Neural cell (in vitro differentiated cells): ENCODE measurements around the gene LDHAL6B. TPM values are rescaled to one million over a fixed set of nuclear protein-coding genes. Genes with fewer than 3 reads are reported as not detected.

Experiments used
- H2AFZ ChIP-seq: fragments of 200-600, 300-800 bp; sonication (generic), shearing (Covaris generic); 2 replicates; pipeline ENCODE4 v1.6.0; 2014; ENCODE audit warnings: low read depth, mild to moderate bottlenecking, antibody characterized with exemption, low read length, moderate library complexity
- H3F3A ChIP-seq: fragments of 200-600 bp; shearing (Covaris generic); 2 replicates; pipeline ENCODE4 v1.6.1; 2016; ENCODE audit warnings: mild to moderate bottlenecking, moderate library complexity, mixed read lengths, antibody characterized with exemption, low read length; ENCODE audit not compliant: insufficient read depth, poor library complexity, severe bottlenecking
- H3K27ac ChIP-seq: fragments of 200-600, 300-800 bp; sonication (generic), shearing (Covaris generic); 2 replicates; pipeline ENCODE4 v1.5.1; 2014; ENCODE audit warnings: mild to moderate bottlenecking, low read length, moderate library complexity
- H3K27me3 ChIP-seq: fragments of 300-800, 200-600 bp; sonication (generic), shearing (Covaris generic); 2 replicates; pipeline ENCODE4 v1.6.0; 2014; ENCODE audit warnings: mild to moderate bottlenecking, low read depth, low read length, moderate library complexity; ENCODE audit not compliant: insufficient read depth
- H3K36me3 ChIP-seq: fragments of 300-800, 200-600 bp; sonication (generic), shearing (Covaris generic); 2 replicates; pipeline ENCODE4 v1.5.1; 2014; ENCODE audit warnings: mild to moderate bottlenecking, antibody characterized with exemption, low read length, moderate library complexity; ENCODE audit not compliant: insufficient read depth
- H3K4me2 ChIP-seq: fragments of 300-800, 200-600 bp; sonication (generic), shearing (Covaris generic); 2 replicates; pipeline ENCODE4 v1.6.0; 2014; ENCODE audit warnings: mild to moderate bottlenecking, low read length
- H3K4me3 ChIP-seq: fragments of 300-800, 200-600 bp; sonication (generic), shearing (Covaris generic); 2 replicates; pipeline ENCODE4 v1.5.1; 2014; ENCODE audit warnings: mild to moderate bottlenecking, low read length, moderate library complexity
- H3K79me2 ChIP-seq: fragments of 200-600 bp; shearing (Covaris generic); replicated peaks from 2 replicates; pipeline ENCODE4 v1.6.0; 2014; ENCODE audit warnings: mild to moderate bottlenecking, low read length, moderate library complexity; ENCODE audit not compliant: insufficient read depth
- H3K9ac ChIP-seq: fragments of 300-800, 200-600 bp; sonication (generic), shearing (Covaris generic); 2 replicates; pipeline ENCODE4 v1.6.1; 2016; ENCODE audit warnings: mild to moderate bottlenecking, low read length, mixed read lengths
- H3K9me2 ChIP-seq: fragments of 200-600 bp; shearing (Covaris generic); 2 replicates; pipeline ENCODE4 v1.6.1; 2016; ENCODE audit warnings: mild to moderate bottlenecking, low read length, mixed read lengths; ENCODE audit not compliant: insufficient read depth
- H3K9me3 ChIP-seq: fragments of 200-600, 300-800 bp; sonication (generic), shearing (Covaris generic); 2 replicates; pipeline ENCODE4 v1.6.1; 2016; ENCODE audit warnings: mild to moderate bottlenecking, mixed run types, low read length, moderate library complexity, mixed read lengths
- H4K20me1 ChIP-seq: fragments of 200-600 bp; shearing (Covaris generic); 2 replicates; pipeline ENCODE4 v1.6.1; 2016; ENCODE audit warnings: mild to moderate bottlenecking, mixed run types; ENCODE audit not compliant: insufficient read depth
- EP300 ChIP-seq: fragments of 450-650 bp; conservative IDR thresholded peaks from 2 replicates; pipeline ENCODE4 v1.6.1; 2014; ENCODE audit warnings: antibody characterized with exemption, mild to moderate bottlenecking, moderate library complexity; ENCODE audit not compliant: poor library complexity, severe bottlenecking
- EZH2 ChIP-seq: fragments of 200-600, 300-800 bp; shearing (Covaris generic), sonication (generic); IDR thresholded peaks from 2 replicates; pipeline ENCODE4 v1.6.1; 2014; ENCODE audit warnings: antibody characterized with exemption, low read length, borderline replicate concordance, mild to moderate bottlenecking; ENCODE audit not compliant: insufficient read depth, poor library complexity, severe bottlenecking
- MXI1 ChIP-seq: fragments of 450-650 bp; conservative IDR thresholded peaks from 2 replicates; pipeline ENCODE4 v1.6.1; 2014; ENCODE audit warnings: antibody characterized with exemption, mild to moderate bottlenecking; ENCODE audit not compliant: poor library complexity, severe bottlenecking
- POLR2AphosphoS5 ChIP-seq: IDR thresholded peaks from 2 replicates; pipeline ENCODE4 v1.6.1; 2012
- RAD21 ChIP-seq: fragments of 450-650 bp; conservative IDR thresholded peaks from 2 replicates; pipeline ENCODE4 v1.6.1; 2014; ENCODE audit warnings: antibody characterized with exemption, mild to moderate bottlenecking, moderate library complexity
- SMC3 ChIP-seq: fragments of 450-650 bp; conservative IDR thresholded peaks from 2 replicates; pipeline ENCODE4 v1.6.1; 2014; ENCODE audit warnings: antibody characterized with exemption, mild to moderate bottlenecking, moderate library complexity; ENCODE audit not compliant: poor library complexity
- TAF1 ChIP-seq: IDR thresholded peaks from 2 replicates; pipeline ENCODE4 v1.6.1; 2012; ENCODE audit warnings: low read depth
- polyA plus RNA-seq: library from polyadenylated mRNA; depleted of rRNA; stranded (reverse); fragments of >200 nt; gene quantifications from 2 replicates; pipeline ENCODE4 v1.2.3, GENCODE V29; 2014
- TF ChIP-seq, protein P1 (sequence below): fragments of 450-650 bp; IDR thresholded peaks from 2 replicates; pipeline ENCODE4 v1.5.1; 2014; ENCODE audit warnings: antibody characterized with exemption, mild to moderate bottlenecking, moderate library complexity; ENCODE audit not compliant: poor library complexity, severe bottlenecking
- TF ChIP-seq, protein P2 (sequence below): IDR thresholded peaks from 2 replicates; pipeline ENCODE4 v1.6.1; 2012; ENCODE audit warnings: borderline replicate concordance

The LDHAL6B gene
- polyA plus RNA-seq, 1 donor from 2014 or later, result not detected

DNA sequence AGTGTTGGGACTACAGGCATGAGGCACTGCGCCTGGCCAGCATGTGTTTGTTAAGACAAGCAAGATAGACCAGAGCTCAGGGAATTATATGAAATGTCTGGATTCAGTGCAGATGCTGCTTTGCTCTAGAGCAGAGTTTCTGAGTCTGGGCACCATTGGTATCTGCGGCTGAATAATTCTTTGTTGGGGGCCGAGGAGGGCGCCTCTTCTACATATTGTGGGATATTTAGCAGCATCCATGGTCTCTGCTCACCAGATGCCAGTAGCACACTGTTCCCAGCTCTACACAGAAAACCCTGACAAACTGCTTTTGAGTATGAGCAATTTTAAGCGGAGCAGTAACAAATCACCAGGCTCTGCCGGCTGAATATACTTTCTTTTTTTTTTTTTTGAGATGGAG lies 3.6 kb upstream of the LDHAL6B start:
- TF ChIP-seq EP300 (no peak), RAD21 (no peak), POLR2AphosphoS5 (no peak), SMC3 (no peak), TAF1 (no peak), MXI1 (no peak), EZH2 (no peak)
- TF ChIP-seq, protein P1, sequence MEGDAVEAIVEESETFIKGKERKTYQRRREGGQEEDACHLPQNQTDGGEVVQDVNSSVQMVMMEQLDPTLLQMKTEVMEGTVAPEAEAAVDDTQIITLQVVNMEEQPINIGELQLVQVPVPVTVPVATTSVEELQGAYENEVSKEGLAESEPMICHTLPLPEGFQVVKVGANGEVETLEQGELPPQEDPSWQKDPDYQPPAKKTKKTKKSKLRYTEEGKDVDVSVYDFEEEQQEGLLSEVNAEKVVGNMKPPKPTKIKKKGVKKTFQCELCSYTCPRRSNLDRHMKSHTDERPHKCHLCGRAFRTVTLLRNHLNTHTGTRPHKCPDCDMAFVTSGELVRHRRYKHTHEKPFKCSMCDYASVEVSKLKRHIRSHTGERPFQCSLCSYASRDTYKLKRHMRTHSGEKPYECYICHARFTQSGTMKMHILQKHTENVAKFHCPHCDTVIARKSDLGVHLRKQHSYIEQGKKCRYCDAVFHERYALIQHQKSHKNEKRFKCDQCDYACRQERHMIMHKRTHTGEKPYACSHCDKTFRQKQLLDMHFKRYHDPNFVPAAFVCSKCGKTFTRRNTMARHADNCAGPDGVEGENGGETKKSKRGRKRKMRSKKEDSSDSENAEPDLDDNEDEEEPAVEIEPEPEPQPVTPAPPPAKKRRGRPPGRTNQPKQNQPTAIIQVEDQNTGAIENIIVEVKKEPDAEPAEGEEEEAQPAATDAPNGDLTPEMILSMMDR, result no peak
- TF ChIP-seq, protein P2, sequence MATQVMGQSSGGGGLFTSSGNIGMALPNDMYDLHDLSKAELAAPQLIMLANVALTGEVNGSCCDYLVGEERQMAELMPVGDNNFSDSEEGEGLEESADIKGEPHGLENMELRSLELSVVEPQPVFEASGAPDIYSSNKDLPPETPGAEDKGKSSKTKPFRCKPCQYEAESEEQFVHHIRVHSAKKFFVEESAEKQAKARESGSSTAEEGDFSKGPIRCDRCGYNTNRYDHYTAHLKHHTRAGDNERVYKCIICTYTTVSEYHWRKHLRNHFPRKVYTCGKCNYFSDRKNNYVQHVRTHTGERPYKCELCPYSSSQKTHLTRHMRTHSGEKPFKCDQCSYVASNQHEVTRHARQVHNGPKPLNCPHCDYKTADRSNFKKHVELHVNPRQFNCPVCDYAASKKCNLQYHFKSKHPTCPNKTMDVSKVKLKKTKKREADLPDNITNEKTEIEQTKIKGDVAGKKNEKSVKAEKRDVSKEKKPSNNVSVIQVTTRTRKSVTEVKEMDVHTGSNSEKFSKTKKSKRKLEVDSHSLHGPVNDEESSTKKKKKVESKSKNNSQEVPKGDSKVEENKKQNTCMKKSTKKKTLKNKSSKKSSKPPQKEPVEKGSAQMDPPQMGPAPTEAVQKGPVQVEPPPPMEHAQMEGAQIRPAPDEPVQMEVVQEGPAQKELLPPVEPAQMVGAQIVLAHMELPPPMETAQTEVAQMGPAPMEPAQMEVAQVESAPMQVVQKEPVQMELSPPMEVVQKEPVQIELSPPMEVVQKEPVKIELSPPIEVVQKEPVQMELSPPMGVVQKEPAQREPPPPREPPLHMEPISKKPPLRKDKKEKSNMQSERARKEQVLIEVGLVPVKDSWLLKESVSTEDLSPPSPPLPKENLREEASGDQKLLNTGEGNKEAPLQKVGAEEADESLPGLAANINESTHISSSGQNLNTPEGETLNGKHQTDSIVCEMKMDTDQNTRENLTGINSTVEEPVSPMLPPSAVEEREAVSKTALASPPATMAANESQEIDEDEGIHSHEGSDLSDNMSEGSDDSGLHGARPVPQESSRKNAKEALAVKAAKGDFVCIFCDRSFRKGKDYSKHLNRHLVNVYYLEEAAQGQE, result no peak
- Histone ChIP-seq H3K4me3 (no peak overlapping the region), H3F3A (no peaks in the 10 kb centered on the region), H4K20me1 (no peaks in the 10 kb centered on the region), H3K9ac (no peak overlapping the region), H3K4me2 (no peak overlapping the region), H3K27me3 (no peaks in the 10 kb centered on the region), H3K9me2 (no peaks in the 10 kb centered on the region), H2AFZ (no peak overlapping the region), H3K27ac (no peak overlapping the region), H3K9me3 (no peaks in the 10 kb centered on the region), H3K36me3 (no peaks in the 10 kb centered on the region), H3K79me2 (no peaks in the 10 kb centered on the region)

DNA sequence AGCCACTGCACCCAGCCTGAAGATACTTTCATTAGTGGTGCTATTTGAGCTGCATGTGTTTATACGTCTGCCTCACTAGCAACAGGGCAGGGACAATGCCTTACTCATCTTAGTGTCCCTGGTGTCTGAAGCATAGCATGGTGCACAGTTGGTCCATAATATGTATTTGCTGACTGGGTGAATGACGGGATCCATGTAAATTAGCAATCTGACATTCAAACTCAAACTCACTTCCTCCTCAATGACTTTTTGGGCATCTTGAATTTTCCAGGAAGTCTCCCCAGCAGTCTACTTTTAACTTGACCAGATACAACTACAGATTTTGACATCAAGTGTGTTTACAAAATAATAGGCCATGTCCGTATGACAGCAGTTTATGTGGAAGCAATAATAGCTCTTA lies 3.0 kb upstream of the LDHAL6B start:
- Histone ChIP-seq H3K4me3 (no peak overlapping the region), H3F3A (no peaks in the 10 kb centered on the region), H3K79me2 (no peaks in the 10 kb centered on the region), H3K27ac (no peak overlapping the region), H3K27me3 (no peaks in the 10 kb centered on the region), H2AFZ (no peak overlapping the region), H3K4me2 (no peak overlapping the region), H3K36me3 (no peaks in the 10 kb centered on the region), H4K20me1 (no peaks in the 10 kb centered on the region), H3K9me3 (no peaks in the 10 kb centered on the region), H3K9me2 (no peaks in the 10 kb centered on the region), H3K9ac (no peak overlapping the region)
- TF ChIP-seq, protein P2, result no peak
- no peak for TF ChIP-seq RAD21
- TF ChIP-seq SMC3, result no peak
- no peak for TF ChIP-seq EP300
- no peak for TF ChIP-seq MXI1
- TF ChIP-seq POLR2AphosphoS5, result no peak
- no peak for TF ChIP-seq TAF1
- TF ChIP-seq, protein P1, result no peak
- no peak for TF ChIP-seq EZH2
